HG03442 (cell line): ENCODE data around the gene SCD5.

Experiments
- ATAC-seq: cut with Tn5 transposase; IDR thresholded peaks from one replicate; pipeline ENCODE4 v1.9.1; 2021; ENCODE audit warnings: mild to moderate bottlenecking, moderate library complexity; ENCODE audit not compliant: unreplicated experiment

SCD5 gene

GRCh38 chr4:82604522-82604921 lies 194.1 kb downstream of the SCD5 start:
- no peak for ATAC-seq

- no peak for ATAC-seq
Measured at GRCh38 chr4:82601242-82602015, 197.2 kb downstream of the SCD5 start.

- ATAC-seq = no peak
Measured at GRCh38 chr4:82599336-82599735, 199.3 kb downstream of the SCD5 start.

- no peak for ATAC-seq
Measured at GRCh38 chr4:82594456-82594855, 204.1 kb downstream of the SCD5 start.

- ATAC-seq = no peak
Measured at GRCh38 chr4:82593411-82593810, 205.2 kb downstream of the SCD5 start.

GRCh38 chr4:82592639-82593038 lies 206.0 kb downstream of the SCD5 start:
- ATAC-seq = no peak

- no peak for ATAC-seq
Measured at GRCh38 chr4:82591592-82591991, 207.0 kb downstream of the SCD5 start.

- ATAC-seq = no peak
Measured at GRCh38 chr4:82589756-82590155, 208.8 kb downstream of the SCD5 start.

- no peak for ATAC-seq
Measured at GRCh38 chr4:82588771-82589270, 209.8 kb downstream of the SCD5 start.

GRCh38 chr4:82587826-82588540 lies 210.6 kb downstream of the SCD5 start:
- ATAC-seq = no peak

- no peak for ATAC-seq
Measured at GRCh38 chr4:82585690-82586435, 212.7 kb downstream of the SCD5 start.

GRCh38 chr4:82584931-82585330 lies 213.7 kb downstream of the SCD5 start:
- ATAC-seq = no peak

GRCh38 chr4:82583897-82584587 lies 214.6 kb downstream of the SCD5 start:
- no peak for ATAC-seq

GRCh38 chr4:82579932-82580331 lies 218.7 kb downstream of the SCD5 start:
- ATAC-seq = no peak
